HG02610 (cell line): Measurements from ENCODE around the gene APOA4.

Source experiments
- ATAC-seq: cut with Tn5 transposase; IDR thresholded peaks from one replicate; pipeline ENCODE4 v1.9.1; 2021; ENCODE audit warnings: mild to moderate bottlenecking, moderate library complexity; ENCODE audit not compliant: unreplicated experiment

Gene APOA4

DNA sequence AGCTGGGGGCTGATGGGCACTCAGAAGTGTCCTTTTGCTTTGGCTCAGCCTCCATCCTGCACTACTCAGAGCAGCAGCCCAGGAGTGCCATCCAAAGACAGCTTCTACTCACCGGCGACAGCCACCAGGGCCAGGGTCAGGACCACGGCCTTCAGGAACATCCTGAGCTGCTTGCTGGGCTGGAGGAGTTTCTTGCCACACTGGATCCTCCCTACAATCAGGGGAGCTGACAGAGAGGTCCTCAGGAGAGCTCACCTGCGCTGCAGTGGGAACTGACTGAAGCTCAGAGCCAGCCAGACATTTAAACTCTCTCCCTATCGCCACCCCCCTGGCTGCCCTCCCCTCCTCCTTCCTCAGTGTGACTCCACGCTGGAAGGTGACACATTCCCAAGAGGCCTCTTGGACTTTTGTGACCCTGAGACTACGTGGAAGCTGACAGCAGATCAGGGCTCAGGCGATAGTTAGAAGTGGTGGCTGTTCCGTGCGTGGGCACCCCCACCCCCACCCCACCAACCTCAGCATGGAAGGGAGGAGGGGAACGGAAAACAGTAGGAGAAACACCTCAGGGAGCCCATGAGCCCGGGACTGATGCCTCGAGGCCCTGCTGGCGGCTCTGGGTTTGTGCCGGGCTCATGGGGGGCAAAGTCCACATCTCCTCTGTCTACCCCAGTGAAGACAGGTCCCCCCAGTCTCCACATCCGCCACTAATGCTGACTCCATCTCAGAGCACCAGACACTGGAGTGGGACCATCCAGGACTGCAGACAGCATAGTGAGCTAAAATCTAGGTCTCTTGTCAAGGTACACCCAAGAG lies at the start of gene APOA4:
TSS of gene APOA4 (minus strand) at position 274 of the 813 bp plus-strand sequence. CDS start at position 161, 113 bp downstream.
- no peak for ATAC-seq

DNA sequence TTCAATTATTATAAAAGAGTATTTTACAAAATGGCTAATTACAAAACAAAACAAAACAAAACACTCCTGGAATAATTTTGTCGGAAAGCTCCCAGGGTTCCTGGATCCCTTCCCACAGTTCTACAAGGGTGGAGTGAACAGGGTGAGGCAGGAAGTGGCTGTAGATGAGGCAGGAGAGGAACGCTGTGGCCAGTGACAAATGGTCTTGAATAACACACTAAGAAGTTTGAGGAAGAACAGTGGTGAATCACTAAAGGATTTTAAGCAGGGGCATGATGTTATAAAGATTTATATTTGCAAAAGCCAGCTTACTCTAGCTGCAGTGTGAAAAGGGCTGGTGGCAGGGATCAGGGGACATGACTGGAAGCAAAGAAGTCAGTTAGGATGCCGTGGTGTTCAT lies 48.1 kb upstream of the APOA4 start:
- no peak for ATAC-seq

DNA sequence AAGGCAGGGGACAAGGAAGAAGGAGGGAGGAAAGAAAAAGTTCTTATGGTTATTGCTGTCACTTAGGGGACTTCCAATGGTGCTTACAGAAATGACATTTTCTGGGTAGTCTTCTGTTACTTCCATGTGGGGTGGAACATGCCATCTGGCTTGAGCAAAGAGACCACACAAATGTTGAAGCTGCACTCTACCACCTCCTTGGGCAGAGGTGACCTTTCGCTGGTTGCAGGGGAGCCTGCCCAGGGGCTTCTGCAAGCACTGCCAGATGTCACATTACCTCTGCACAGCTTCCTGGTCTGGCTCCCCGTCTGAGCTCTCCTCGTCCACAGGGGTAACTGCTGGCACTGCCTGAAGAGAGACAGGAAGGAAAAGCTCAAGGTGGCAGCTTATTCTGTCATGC lies 47.0 kb upstream of the APOA4 start:
- ATAC-seq = no peak

DNA sequence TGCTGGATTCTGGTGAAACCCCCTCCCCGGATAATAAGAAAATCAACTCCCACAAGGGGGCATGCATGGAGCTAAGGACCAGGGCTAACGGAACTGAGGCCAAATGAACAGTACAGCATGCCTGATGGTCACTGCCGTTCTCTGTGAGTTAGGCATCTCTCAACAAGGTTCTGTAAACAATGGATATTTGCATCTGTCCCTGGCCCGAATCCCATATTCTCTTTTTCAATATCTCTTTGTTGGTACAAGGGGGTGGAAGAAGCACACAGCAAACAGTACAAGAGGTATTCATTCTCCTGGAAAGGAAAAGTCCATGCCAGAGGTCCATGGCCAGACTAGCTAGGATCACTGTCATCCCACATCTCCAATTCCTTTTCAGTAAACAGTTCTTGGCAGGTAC lies 46.5 kb upstream of the APOA4 start:
- no peak for ATAC-seq

DNA sequence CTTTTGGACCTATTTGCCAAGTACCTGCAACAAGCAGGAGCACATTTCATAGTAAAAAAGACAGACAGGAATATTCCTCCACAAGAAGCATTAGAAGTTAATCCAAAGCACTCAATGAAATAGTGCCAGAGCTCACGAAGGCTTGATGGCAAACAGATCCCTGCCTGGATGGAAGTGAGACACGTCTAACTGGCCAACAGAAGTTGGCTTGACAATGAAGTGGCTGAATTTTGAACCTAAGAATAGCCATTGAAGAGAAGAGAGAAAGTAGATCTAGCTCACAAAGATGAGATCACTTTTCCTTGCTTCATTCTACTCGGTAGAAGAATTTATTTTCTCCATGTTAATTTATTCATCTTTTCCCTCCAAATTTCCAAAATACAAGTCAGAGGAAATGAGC lies 45.0 kb upstream of the APOA4 start:
- ATAC-seq = no peak

DNA sequence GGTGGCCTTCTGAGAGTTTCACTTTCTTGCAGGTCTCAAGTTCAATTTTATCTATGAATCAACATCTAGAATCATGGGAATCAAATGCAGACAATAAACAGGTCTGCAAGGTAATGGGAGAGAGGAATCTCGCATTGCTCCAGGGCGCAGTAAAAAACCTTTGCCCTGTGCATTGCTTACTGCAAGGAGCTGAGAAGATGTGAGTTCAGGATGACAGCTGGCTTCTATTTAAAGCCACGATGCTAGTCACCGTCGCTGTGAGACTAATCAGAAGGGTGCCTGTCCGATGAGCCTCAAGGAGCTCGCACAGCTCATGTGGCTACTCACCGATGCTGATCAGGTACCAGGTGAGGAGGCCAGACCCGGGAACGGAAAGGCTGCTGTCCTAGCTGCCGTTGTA lies 44.5 kb upstream of the APOA4 start:
- ATAC-seq = no peak

DNA sequence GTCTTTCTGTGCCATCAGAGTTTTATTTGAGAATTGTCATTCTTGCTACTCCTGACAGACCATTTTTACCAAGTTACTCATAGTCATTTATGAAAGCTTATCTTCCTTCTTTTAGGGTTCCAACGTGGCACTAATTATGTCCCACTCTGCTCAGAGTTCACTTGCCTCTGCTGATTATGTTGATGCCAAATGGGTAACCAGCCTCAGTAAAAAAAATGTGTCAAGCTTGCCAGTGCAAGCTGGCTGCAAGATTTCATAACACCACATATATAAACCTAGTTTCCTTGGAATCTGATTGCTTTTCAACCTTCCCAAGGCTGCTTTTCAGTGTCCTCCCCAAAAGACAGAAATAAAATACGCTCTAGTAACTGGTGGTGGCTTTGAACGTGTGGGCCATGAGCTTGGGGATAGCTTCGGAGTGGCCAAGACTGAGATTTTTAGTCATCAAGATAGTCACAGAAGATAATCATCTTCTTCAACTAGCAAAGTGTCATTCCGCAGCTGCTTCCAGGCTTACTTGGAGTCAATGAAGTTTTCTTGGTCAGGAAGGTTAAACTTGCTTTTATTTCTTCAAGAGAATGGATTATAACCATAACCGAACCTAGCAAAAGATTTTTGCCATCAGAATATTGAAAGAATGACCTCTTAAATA lies 43.8 kb upstream of the APOA4 start:
- ATAC-seq = no peak

DNA sequence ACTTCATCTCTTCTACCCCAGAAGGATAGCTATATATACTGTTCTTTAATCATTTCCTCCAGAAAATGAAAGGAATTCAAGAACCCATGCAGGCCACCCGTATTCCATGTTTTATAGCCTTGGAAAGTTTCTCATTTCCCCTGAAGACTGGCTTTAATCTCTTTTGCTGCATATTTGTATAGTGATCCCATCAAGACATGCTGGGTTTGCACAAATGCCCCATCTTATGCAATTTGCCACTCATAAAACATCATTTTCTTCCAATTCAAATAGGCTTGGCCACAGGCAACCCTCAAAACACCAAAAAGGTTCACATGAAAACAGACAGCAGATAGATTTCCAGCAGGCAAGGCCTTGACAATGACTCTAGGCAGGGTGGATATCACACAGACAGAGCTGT lies 42.6 kb upstream of the APOA4 start:
- ATAC-seq = no peak

DNA sequence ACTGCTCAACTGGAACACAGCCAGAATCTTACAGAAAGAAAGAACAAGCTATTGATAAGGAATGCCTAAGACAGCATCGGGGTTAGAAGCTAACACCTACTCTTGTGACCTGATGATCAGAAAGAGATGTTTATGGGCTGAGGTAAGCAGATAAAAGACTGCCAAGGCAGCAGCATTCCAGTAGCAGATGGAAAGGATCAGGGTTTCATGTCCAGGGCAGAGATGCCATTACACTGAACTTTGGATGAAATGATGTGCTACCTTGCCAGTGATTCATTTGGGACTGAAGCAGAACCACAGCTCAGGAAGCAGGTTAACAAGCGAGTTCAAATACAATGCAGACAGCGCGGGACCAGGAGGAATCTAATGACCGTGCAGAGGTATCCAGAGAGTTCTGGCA lies 41.4 kb upstream of the APOA4 start:
- ATAC-seq = no peak

DNA sequence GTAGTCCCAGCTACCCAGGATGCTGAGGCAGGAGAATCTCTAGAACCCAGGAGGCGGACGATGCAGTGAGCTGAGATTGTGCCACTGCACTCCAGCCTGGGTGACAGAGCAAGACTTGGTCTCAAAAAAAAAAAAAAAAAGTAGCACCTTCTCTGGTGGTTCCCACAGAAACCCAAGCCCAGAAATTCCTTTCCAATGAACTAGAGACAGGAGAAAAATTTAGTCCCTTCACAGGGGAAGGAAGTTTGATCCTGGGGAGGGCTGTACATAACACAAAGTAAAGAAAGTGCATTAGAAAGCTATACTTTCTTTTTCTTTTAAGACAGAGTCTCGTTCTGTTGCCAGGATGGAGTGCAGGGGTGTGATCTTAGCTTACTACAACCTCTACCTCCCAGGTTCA lies 39.8 kb upstream of the APOA4 start:
- no peak for ATAC-seq

DNA sequence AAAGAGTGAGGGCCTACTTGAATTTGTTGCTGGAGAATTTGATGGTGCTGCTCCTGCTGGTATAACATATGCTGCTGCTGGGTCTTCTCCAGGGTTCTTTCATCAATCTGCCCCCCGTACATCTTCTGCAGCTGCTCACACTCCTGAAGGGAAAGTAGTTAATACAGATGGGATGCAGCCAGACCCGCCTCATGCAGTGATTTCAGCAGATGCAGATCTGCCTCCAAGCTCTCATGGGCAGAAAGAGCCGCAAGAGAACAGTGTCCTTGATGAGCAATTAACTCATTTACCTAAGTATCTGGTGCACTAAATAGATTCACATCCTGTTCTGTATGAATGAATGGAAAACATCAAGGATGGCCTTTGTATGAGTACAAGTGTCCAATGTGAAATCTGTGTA lies 39.1 kb upstream of the APOA4 start:
- no peak for ATAC-seq

DNA sequence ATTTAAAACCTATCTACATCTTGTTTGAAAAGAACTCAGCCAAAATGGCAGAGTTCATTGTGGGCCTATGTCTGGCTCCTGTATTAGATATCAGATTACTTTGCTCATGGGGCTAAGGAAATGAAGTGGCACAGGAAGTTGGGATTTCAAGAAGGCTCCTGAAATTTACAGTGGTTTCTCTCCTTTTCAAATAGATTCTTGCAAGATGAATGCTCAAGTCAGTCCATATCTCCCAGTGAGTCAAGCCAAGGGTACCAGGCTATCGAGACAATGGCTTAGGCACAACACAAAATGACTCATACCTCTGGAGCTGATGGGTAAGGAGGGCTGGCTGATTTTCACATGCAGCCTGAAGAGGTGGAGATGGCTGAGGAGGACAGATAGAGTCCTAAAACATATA lies 38.4 kb upstream of the APOA4 start:
- ATAC-seq = no peak

DNA sequence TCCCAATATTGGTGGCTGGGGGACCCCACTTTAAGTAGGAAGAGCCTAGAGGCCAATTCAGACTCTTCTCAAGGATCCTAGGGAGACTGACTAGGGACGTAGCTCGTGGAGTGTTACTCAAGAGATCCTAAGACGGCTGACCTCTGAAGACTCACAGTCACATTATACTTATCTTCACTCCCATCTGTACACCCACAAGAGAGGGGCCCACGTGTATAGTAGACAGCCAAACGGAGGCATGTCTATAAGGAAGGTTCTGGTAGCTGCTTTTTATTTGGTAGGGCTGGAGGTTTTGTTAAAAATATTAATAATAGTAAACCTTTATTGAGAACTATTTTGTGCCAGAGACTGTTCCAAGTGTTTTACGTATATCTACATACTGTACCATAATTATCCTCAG lies 37.2 kb upstream of the APOA4 start:
- ATAC-seq = no peak

DNA sequence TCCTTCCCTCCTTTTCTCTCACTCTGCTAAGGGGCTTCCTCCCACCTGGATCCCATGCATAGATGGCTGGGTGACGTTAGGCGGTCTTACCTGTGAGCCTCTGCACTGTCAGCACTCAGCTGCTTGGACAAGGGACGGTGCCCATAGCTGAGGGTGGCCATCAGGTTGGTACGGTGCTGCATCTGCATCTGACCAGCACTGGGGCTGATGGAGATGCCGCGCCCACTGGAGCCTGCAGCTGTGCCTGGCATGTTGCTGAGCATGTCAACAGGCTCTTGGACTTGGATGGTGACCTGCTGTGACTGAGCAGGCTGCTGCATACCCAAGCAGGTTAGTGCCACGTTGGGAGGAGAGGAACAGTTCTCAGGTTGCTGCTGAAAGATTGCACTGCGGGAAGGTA lies 36.1 kb upstream of the APOA4 start:
- ATAC-seq = no peak

DNA sequence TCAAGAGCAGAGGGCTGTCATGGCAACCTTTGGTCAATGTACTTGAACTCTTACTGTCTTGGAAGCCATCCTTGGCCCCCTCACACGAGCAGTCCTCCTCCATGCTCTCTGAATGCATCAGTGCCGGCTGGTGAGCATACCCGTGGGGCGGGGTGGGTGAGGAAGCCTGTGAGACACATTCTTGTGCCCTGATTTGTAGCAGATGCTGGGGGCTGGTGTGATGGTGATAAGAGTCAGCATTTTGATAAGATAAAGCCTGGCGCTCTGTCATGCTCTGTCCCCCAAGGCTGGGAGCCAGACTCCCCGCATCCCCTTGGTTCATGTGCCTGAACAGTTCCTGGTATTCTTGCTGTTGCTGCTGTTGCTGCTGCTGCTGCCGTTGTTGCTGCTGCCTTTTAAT lies 34.8 kb upstream of the APOA4 start:
- no peak for ATAC-seq

DNA sequence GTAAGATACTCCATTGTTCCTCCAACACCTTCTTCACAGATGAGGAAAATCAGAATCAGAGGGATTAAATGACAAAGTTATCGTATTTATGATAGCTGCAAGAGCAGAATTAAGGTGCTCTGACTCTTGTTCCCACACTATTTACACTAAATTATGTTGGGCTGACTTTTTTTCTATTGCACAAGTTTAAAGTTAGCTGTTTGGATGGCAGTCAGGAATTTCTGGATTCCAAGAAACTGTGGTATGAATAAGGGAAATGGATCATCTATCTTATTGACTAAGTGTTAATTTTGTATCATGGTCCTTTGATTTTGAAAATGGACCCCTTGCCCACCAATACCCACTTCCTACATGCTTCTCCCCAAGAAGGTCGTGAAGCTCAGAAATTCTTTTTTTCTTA lies 34.2 kb upstream of the APOA4 start:
- ATAC-seq = no peak

DNA sequence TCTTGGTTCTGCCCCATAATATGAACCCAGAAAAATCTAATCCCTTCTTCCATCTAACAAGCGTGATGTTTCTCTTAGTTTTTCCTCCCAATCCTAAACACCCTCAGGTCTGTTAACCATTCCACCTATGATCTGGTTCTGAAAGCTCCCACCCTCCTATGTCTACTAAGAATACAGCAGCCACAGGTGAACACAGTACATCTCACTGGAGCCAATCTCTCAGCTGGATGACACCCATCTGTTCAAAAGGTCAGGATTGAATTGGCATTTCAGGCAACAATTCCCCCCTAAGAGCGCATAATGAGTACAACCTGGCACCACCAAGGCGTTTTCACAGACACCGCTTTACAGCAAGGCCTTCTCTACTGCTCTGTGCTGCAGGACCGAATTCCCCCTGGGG lies 33.3 kb upstream of the APOA4 start:
- ATAC-seq = no peak

DNA sequence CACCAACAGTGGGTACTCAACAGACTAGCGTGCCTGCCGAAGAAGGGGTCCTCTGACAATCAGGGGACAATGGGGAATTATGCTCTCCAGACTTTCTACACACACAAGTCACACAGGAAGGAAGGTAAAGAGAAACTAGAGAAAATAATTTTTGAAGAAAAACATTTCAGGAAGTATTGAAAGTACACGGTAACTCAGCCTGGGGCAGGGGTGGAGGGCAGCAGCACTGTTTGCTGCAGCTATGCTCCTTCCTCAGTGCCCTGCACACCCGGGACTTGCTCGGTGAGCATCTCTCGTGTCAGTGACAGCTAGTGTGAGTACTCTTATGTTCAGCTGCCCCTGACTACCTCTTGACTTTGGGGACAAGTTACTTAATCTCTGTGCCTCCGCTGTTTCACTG lies 32.3 kb upstream of the APOA4 start:
- ATAC-seq = no peak

DNA sequence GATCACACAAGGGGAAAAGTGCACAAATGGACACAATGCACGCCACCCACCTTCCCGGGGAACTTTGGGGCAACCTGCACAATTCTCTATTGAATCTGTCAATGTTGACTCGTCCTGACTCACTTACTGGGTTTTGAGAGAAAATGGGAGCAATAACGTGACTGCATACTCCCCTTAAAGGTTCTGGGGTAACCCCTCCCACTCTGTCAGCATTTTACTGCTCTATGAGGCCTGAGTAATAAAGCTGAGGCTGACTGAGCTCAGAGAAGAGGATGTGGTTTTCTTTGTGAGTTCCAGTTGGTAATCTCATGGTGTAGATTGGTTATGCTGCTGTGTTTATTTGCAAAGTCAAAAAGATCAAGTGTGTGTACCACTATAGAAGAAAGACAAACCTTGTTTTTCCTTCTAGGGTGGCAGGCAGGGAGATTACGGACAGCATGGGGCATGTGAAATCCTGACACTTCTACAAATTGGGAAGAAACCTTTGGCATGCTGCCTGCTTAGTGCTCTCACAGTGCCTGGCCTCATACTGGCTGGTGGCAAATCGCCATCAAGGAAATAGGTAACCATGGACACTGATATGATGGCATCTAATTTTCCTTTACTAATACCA lies 30.5 kb upstream of the APOA4 start:
- ATAC-seq = peak; percentile 95

DNA sequence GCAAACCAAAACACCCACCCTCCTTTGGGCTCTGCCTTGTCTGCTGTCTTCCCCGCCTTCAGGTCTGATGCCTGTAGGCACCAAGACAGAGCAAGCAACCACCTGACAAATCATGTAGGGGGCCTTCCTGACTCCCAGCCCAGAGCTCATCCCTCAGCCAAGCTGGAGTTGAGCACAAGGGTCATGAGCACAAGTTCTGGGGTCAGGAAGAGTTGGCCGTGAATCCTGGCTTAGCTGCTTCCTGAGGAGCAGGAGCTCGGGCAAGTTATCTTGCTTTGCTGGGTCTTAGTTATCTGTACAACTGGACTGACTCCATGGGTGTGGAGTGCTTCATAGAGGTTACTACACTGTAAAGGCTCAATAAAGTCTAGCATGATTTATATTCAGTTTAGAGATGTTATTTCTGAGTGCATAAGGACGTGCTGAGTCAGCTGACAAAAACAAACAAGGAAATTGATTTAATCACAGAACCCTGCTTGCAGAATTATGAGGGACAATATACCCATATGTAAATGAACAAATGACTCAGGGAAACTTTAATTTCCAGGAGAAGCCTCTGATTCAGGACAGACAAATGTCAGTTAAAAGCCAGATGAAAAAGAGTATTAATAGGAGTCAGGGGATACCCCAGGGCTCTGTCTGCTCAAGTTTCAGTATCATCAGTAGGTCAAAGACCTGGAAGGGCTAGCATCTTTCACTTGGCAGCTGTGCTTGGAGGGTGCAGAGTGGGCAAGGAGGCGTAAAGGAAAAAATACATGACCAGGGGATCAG lies 29.3 kb upstream of the APOA4 start:
- no peak for ATAC-seq

DNA sequence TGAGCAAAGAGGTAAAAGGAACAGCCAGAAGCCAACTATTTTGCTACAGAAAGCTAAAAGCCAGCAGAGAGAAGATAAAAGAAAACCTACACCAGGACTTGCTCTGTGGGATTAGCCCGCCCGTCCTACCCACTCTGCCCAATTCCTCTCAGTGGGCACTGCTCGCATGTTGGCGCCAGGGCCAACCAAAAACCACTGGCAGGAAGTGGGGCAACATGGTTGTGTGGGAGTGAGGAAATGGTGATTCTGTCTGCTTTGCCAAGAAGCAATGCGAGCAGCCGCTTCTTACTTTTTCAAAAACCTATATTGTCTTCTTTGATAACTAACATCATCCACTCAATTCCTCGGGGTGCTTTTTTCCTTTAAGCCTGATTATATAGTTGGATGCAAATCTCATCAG lies 28.5 kb upstream of the APOA4 start:
- ATAC-seq = no peak

DNA sequence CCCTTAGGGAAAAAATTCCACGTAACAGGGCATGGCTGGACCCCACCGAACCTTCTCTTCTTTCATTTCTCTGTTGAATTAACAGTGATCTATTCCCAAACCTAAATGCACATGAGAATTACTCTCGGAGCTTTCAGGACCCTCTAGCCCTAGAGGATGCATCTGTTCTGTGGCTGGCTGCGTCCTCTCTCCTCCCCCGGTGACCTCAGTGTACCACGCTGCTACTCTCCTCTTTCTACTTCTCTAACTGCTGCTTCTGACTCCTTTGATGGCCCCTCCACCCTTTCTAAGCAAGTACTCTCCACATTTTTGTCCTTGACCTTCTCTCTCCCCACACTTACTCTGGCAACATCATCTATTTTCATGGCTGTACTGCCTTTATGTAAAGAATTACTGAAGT lies 26.4 kb upstream of the APOA4 start:
- ATAC-seq = no peak
